IMR-90 (cell line): ENCODE measurements around the gene IFNA4.
"Not testable (repeated sequence)": the region's sequence is repeated elsewhere in the genome, so short reads cannot be mapped to it uniquely, and the experiment has no call there.

Source experiments
- CEBPB ChIP-seq: IDR thresholded peaks from 2 replicates; pipeline ENCODE4 v1.6.1; 2012; ENCODE audit warnings: low read depth, low read length, improper control_type of control experiment
- CTCF ChIP-seq: conservative IDR thresholded peaks from 2 replicates; pipeline ENCODE4 v1.5.1; 2012; ENCODE audit warnings: mild to moderate bottlenecking, low read depth, low read length, improper control_type of control experiment
- ELK1 ChIP-seq: fragments of 150-350 bp; IDR thresholded peaks from 2 replicates; pipeline ENCODE4 v1.6.1; 2016; ENCODE audit warnings: low read depth, mild to moderate bottlenecking, low read length, moderate library complexity, borderline replicate concordance
- MAZ ChIP-seq: IDR thresholded peaks from 2 replicates; pipeline ENCODE4 v1.6.1; 2012; ENCODE audit warnings: low read depth, mild to moderate bottlenecking, low read length, improper control_type of control experiment, moderate library complexity, borderline replicate concordance
- MXI1 ChIP-seq: IDR thresholded peaks from 2 replicates; pipeline ENCODE4 v1.6.1; 2012; ENCODE audit warnings: low read depth, mild to moderate bottlenecking, low read length, moderate library complexity, borderline replicate concordance
- NFE2L2 ChIP-seq: fragments of 150-350 bp; IDR thresholded peaks from 2 replicates; pipeline ENCODE4 v1.6.1; 2016; ENCODE audit warnings: low read depth, mild to moderate bottlenecking, low read length
- POLR2A ChIP-seq: IDR thresholded peaks from 2 replicates; pipeline ENCODE4 v1.6.1; 2012; ENCODE audit warnings: mild to moderate bottlenecking, low read depth, low read length
- RAD21 ChIP-seq: IDR thresholded peaks from 2 replicates; pipeline ENCODE4 v1.6.1; 2012; ENCODE audit warnings: low read length, improper control_type of control experiment
- RCOR1 ChIP-seq: IDR thresholded peaks from 2 replicates; pipeline ENCODE4 v1.6.1; 2012; ENCODE audit warnings: mild to moderate bottlenecking, low read length, improper control_type of control experiment; ENCODE audit not compliant: insufficient replicate concordance
- SMC3 ChIP-seq: fragments of 150-350 bp; IDR thresholded peaks from 2 replicates; pipeline ENCODE4 v1.6.1; 2016; ENCODE audit warnings: low read depth, mild to moderate bottlenecking, antibody characterized with exemption, low read length, moderate library complexity

GRCh38 chr9:21202105-21202504 is 14.7 kb upstream of the IFNA4 start, which contains the start of gene IFNA7:
- not testable (repeated sequence) for TF ChIP-seq CTCF, MAZ, CEBPB, NFE2L2, ELK1, RAD21, POLR2A, SMC3, MXI1, RCOR1
